ENCODE measurements around the gene PRB2. TPM values are rescaled to one million over a fixed set of nuclear protein-coding genes. Genes with fewer than 3 reads are reported as not detected.
"Not testable (repeated sequence)": the region's sequence is repeated elsewhere in the genome, so short reads cannot be mapped to it uniquely, and the experiment has no call there.

The PRB2 gene
- not detected in 2 replicates for total RNA-seq (2014; rRNA removed; shearing (Covaris generic))

DNA sequence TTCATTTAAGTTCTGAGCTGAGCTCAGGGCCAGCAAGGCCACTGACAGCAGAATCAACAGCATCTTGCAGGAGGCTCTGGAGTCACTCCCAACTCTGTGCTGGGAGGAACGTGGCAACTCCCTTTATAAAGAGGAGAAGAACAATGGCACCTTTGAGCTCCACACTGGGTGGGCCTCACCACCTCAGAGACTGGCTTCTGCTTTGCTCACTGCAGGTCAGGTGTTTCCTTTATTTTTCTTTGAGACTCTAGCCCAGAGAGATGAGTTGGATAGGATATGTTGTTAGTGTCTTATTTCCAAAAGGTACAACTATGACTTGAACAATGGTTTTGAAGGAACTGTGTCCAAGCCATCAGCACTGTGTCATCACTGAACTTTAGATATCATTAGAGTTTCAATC lies at the start of gene PRB2:
PRB2 (minus strand) TSS at position 101 of the 400 bp plus-strand sequence; CDS start at position 63, 38 bp downstream.
- not testable (repeated sequence) for DNase-seq (ENCODE audit: low read depth)

DNA sequence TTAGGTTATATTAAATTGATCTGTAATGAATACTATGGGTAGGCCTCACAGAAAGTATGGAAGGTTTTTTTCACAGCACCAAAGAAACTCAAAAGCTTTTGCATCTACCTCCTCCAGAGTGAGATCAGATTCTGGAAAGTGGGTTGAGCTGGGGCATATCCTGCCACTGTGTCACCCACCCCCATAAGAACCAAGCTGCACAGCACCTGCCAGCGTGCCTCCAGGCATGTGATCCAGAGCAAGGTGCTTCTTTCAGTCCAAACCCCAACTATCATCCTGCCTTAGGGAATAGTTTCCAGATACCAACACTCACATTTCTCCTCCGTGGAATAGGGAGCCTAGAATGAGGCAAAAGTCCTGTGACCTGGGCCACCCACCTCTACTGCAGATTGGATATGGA lies 42.6 kb upstream of the PRB2 start:
- no peak for DNase-seq (ENCODE audit: low read depth)

DNA sequence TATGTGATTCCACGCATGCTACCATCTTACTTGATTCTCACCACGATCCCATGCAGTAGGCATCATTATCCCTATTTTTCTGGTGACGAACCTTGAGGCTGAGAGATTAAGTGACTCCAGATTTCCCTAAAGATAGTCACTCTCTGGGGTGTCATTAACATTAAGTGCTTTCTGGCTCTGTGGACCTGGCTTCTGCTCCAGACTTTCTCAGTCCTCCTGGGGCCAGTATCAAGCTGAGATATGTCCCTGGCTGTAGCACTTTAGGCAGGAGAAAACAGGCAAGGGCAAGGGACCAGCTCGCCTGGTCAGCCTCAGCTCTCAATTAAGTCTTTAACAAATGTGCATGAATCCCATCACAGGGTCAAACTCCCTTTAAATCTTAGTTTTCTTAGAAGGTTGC lies 38.3 kb upstream of the PRB2 start:
- no peak for DNase-seq (ENCODE audit: low read depth)

DNA sequence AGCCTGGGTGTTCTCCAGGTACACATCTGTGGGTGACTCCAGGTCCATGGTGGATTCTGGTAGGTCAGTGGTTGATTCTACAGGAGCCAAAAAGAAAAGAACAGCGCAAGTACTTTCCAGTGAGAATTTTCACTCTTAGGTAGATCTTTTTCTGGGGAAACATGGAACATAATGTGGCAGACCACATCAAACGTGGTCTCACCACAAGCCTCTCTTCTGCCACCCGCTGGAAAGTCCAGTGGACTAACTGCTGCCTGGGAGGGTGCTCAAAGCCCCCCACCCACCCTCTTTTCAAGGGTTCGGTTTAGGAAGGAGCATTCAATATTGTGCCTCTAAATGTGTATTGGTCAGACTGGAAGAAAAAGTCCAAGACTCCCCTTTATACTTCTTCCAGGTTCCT lies 36.1 kb upstream of the PRB2 start:
- no peak for DNase-seq (ENCODE audit: low read depth)

DNA sequence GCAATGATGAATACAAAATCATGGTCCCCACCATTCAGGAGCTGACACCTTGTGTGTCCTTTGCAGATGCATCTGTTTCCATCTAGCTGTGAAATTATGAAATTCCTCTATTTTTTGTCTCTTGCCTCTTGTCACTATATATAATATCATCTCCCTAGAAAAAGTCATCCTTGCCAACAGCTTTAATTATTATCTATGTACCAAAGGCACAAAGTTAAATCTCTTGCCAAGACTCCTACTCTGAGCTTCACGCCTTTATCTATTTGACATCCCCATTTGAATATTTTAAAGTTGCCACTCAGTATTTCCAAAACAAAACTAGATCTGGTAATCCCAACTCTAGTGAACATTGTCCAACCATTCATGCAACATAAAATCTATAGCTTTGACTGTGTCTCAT lies 32.0 kb upstream of the PRB2 start:
- DNase-seq (ENCODE audit: low read depth), result no peak

DNA sequence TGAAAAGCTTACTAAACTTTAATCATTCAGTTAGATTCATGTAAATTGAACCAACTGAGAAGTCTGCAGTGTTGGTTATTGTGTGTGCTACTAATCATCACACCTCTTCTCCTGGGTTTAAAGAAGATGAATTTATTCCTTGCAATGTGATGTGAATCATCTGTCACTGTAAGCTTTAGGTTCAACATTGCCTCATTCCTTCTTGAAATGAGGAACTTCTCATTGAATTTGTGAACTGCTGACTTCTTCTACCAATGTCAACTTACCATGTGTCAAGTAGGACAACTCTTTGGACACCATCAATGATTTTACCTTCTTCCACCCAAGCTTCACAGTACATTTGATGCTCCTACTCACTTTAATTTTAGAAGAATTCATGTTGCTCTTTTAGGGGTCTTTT lies 17.4 kb upstream of the PRB2 start:
- DNase-seq (ENCODE audit: low read depth), result no peak

DNA sequence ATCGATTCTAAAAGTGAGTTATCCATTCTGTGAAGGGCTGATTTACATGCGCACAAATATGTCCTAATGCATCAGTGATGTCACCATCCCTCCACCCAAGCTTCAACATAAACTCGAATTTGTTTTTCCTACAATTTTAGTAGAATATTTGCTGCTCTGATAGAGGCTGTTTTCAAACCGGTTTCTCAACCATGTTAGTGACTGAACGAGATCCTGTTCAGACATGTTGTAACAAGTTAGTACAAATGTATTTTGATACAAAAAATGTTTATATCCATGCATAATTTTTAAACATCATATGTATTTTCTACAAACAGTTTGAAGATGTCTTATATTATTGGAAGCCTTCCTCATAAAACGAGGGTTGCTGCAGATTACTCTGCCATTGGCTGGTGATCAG lies 12.7 kb upstream of the PRB2 start:
- DNase-seq (ENCODE audit: low read depth), result no peak

DNA sequence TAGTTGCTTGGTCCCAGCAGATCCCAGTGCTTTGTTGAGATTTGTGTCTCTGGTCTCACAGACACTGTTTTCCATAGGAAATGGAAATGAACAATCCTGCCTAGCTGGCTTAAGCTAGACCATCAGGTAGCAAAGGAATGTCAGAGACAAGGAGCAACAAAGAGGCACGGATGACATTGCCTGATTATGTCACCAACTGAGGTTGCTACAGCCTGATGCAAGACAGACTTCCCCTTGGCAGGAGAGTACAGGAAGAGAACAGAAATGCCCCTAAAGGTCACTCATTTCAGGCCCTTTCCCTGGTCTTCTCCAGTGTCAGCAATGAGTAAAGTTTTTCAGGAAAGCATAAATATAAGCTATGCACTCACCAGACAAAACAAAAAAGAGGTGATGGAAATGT lies 2.0 kb upstream of the PRB2 start:
- no peak for DNase-seq (ENCODE audit: low read depth)

DNA sequence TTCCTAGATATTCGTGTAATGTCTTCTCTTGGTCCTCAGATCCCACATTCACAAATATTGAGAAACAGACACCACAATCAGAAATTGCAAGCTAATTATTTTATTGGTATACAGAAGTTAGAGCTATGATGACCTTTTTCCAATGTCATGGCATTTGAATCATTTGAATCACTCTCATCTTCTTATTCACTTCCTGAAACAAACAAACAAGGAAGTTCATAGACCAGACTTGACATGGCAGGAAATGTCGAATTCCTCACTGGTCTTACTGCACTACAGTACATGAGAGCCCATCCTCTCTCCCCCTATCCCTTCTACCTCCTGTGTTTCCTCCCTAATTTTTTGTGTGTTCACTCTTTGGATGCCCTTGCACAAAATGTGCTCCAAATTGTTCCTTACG lies 3.9 kb downstream of the PRB2 start:
- DNase-seq (ENCODE audit: low read depth), result peak; percentile 2

DNA sequence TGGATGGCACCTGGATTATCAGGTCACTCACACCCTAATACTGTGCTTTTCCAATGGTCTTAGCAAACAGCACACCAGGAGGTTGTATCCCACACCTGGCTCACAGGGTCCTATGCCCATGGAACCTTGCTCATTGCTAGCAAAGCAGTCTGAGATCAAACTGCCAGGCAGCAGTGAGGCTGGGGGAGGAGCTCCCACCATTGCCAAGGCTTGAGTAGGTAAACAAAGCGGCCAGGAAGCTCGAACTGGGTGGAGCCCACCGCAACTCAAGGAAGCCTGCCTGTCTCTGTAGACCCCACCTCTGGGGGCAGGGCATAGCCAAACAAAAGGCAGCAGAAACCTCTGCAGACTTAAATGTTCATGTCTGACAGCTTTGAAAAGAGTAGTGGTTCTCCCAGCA lies 17.9 kb downstream of the PRB2 start:
- not testable (repeated sequence) for DNase-seq (ENCODE audit: low read depth)

DNA sequence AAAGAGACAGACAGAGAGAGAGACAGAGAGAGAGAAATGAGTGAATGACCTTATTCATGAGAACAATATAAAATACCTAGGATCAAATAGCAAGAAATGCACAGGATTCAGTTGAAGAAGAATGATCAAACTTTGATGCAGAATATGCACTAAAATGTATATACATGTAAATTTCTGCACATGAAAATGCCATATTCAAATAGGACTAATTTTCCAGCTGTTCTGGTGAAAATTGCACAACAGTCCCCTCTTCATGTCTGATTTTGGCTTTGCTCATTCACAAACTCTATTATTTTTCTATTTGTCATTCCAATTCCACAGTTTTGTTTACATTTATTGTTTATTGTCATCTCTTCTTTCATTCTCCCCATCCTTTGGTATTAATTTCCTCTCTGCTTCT lies 34.2 kb downstream of the PRB2 start:
- DNase-seq (ENCODE audit: low read depth), result no peak

DNA sequence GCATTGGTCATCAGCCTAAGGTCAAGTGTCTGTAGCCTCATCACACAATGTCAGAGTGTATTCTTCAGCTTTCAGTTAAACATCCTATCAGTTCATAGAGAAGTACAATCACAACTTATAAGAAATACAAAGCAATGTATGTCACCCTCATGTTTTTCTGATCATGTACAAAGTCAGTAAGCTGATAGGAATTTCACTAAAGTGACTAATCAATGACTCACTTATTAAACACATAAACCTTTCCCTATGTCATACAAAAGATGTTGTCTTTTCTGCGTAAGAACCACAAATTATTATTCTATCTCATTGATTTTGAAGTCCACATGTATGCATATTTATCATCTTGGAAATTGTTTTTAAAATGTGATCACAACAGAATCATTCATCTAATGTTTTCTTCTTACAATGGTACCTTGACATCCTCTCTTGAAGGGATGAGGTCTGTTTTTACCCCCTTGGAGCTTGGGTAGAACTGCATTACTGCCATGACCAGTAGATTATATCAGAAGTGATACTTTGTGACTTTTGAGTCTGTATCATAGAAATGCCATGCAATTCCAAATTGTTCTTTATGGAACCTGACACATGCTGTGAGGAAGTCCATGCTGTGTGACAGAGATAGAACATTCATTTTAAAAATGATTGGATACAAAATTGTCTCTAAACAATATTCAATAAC lies 35.0 kb downstream of the PRB2 start:
- peak; percentile 41 for DNase-seq (ENCODE audit: low read depth)

DNA sequence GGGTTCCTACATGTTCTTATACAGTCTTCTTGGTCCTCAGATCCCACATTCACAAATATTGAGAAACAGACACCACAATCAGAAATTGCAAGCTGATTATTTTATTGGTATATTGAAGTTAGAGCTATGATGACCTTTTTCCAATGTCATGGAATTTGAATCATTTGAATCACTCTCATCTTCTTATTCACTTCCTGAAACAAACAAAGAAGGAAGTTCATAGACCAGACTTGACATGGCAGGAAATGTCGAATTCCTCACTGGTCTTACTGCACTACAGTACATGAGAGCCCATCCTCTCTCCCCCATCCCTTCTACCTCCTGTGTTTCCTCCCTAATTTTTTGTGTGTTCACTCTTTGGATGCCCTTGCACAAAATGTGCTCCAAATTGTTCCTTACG lies 43.6 kb downstream of the PRB2 start:
- peak; percentile 3 for DNase-seq (ENCODE audit: low read depth)

DNA sequence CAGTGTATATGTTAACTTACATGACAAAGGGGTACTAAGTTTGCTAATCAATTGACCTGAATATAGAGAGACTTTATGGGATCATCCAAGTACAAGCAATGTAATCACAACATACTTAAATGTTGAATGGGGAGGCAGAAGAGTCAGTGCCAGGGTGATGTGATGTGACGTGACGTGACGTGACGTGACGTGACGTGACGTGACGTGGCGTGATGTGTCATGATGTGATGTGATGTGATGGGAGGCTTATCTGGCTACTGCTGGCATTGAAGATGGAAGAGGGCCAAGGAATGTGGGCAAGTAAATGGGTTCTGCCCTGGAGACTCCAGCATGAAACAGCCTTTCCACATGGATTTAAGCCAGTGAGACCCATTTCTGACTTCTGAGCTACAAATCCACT lies 46.9 kb downstream of the PRB2 start:
- DNase-seq (ENCODE audit: low read depth), result no peak

DNA sequence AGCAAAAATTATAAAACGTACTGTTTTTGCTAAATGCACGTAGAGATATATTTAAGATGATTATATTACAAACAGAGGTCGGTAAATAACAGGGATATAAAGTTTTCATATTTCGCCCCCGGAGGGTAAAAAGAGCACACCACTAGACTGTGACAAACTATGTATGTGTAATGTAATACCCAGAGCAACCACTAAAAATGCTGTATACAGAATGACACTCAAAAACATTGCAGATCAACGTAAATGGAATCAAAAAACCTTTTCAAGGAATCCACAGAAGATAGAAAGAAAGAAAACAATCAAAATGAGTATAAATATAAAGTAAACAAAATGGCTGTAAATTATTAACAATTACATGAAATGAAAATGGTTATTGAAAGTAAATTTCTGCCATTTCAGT lies 47.6 kb downstream of the PRB2 start:
- DNase-seq (ENCODE audit: low read depth), result no peak

DNA sequence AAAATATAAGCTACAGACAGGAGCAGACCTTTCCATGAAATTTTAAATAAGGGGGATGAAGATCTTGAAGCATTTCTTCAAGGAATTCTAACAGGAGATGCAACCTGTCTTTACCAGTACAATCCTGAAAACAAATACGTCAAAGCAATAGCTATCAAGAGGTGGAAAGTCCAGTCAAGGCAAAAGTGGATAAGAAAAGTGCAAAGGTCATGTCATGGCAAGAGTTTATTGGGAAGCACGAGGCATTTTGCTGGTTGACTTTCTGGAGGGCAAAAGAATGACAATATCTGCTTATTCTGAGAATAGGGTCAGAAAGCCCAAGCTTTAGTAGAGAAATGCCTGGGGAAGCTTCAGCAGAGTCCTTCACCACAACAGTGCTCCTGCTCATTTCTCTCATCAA lies 50.9 kb downstream of the PRB2 start:
- no peak for DNase-seq (ENCODE audit: low read depth)

Other genes starting within 250 kb of the PRB2 start
- gene SMIM10L1, start 224.4 kb downstream of the PRB2 start, total RNA-seq (2014; rRNA removed; shearing (Covaris generic)), result 8.1 and 10.7 TPM in 2 replicates
- not detected in 2 replicates for gene TAS2R42, start 208.6 kb downstream of the PRB2 start, total RNA-seq (2014; rRNA removed; shearing (Covaris generic))
- not detected in 2 replicates for gene PRB3, start 125.9 kb downstream of the PRB2 start, total RNA-seq (2014; rRNA removed; shearing (Covaris generic))
- gene PRB4, start 85.1 kb downstream of the PRB2 start, total RNA-seq (2014; rRNA removed; shearing (Covaris generic)), result not detected in 2 replicates